Neural cell (in vitro differentiated cells): ENCODE data around the gene CXCL14. TPM values are rescaled to one million over a fixed set of nuclear protein-coding genes. Genes with fewer than 3 reads are reported as not detected.

Experiments used
- H2AFZ ChIP-seq: fragments of 200-600, 300-800 bp; sonication (generic), shearing (Covaris generic); 2 replicates; pipeline ENCODE4 v1.6.0; 2014; ENCODE audit warnings: low read depth, mild to moderate bottlenecking, antibody characterized with exemption, low read length, moderate library complexity
- H3F3A ChIP-seq: fragments of 200-600 bp; shearing (Covaris generic); 2 replicates; pipeline ENCODE4 v1.6.1; 2016; ENCODE audit warnings: mild to moderate bottlenecking, moderate library complexity, mixed read lengths, antibody characterized with exemption, low read length; ENCODE audit not compliant: insufficient read depth, poor library complexity, severe bottlenecking
- H3K27ac ChIP-seq: fragments of 200-600, 300-800 bp; sonication (generic), shearing (Covaris generic); 2 replicates; pipeline ENCODE4 v1.5.1; 2014; ENCODE audit warnings: mild to moderate bottlenecking, low read length, moderate library complexity
- H3K27me3 ChIP-seq: fragments of 300-800, 200-600 bp; sonication (generic), shearing (Covaris generic); 2 replicates; pipeline ENCODE4 v1.6.0; 2014; ENCODE audit warnings: mild to moderate bottlenecking, low read depth, low read length, moderate library complexity; ENCODE audit not compliant: insufficient read depth
- H3K36me3 ChIP-seq: fragments of 300-800, 200-600 bp; sonication (generic), shearing (Covaris generic); 2 replicates; pipeline ENCODE4 v1.5.1; 2014; ENCODE audit warnings: mild to moderate bottlenecking, antibody characterized with exemption, low read length, moderate library complexity; ENCODE audit not compliant: insufficient read depth
- H3K4me2 ChIP-seq: fragments of 300-800, 200-600 bp; sonication (generic), shearing (Covaris generic); 2 replicates; pipeline ENCODE4 v1.6.0; 2014; ENCODE audit warnings: mild to moderate bottlenecking, low read length
- H3K4me3 ChIP-seq: fragments of 300-800, 200-600 bp; sonication (generic), shearing (Covaris generic); 2 replicates; pipeline ENCODE4 v1.5.1; 2014; ENCODE audit warnings: mild to moderate bottlenecking, low read length, moderate library complexity
- H3K79me2 ChIP-seq: fragments of 200-600 bp; shearing (Covaris generic); replicated peaks from 2 replicates; pipeline ENCODE4 v1.6.0; 2014; ENCODE audit warnings: mild to moderate bottlenecking, low read length, moderate library complexity; ENCODE audit not compliant: insufficient read depth
- H3K9ac ChIP-seq: fragments of 300-800, 200-600 bp; sonication (generic), shearing (Covaris generic); 2 replicates; pipeline ENCODE4 v1.6.1; 2016; ENCODE audit warnings: mild to moderate bottlenecking, low read length, mixed read lengths
- H3K9me2 ChIP-seq: fragments of 200-600 bp; shearing (Covaris generic); 2 replicates; pipeline ENCODE4 v1.6.1; 2016; ENCODE audit warnings: mild to moderate bottlenecking, low read length, mixed read lengths; ENCODE audit not compliant: insufficient read depth
- H3K9me3 ChIP-seq: fragments of 200-600, 300-800 bp; sonication (generic), shearing (Covaris generic); 2 replicates; pipeline ENCODE4 v1.6.1; 2016; ENCODE audit warnings: mild to moderate bottlenecking, mixed run types, low read length, moderate library complexity, mixed read lengths
- H4K20me1 ChIP-seq: fragments of 200-600 bp; shearing (Covaris generic); 2 replicates; pipeline ENCODE4 v1.6.1; 2016; ENCODE audit warnings: mild to moderate bottlenecking, mixed run types; ENCODE audit not compliant: insufficient read depth
- CTCF ChIP-seq: fragments of 450-650 bp; IDR thresholded peaks from 2 replicates; pipeline ENCODE4 v1.5.1; 2014; ENCODE audit warnings: antibody characterized with exemption, mild to moderate bottlenecking, moderate library complexity; ENCODE audit not compliant: poor library complexity, severe bottlenecking
- EP300 ChIP-seq: fragments of 450-650 bp; conservative IDR thresholded peaks from 2 replicates; pipeline ENCODE4 v1.6.1; 2014; ENCODE audit warnings: antibody characterized with exemption, mild to moderate bottlenecking, moderate library complexity; ENCODE audit not compliant: poor library complexity, severe bottlenecking
- EZH2 ChIP-seq: fragments of 200-600, 300-800 bp; shearing (Covaris generic), sonication (generic); IDR thresholded peaks from 2 replicates; pipeline ENCODE4 v1.6.1; 2014; ENCODE audit warnings: antibody characterized with exemption, low read length, borderline replicate concordance, mild to moderate bottlenecking; ENCODE audit not compliant: insufficient read depth, poor library complexity, severe bottlenecking
- MXI1 ChIP-seq: fragments of 450-650 bp; conservative IDR thresholded peaks from 2 replicates; pipeline ENCODE4 v1.6.1; 2014; ENCODE audit warnings: antibody characterized with exemption, mild to moderate bottlenecking; ENCODE audit not compliant: poor library complexity, severe bottlenecking
- POLR2AphosphoS5 ChIP-seq: IDR thresholded peaks from 2 replicates; pipeline ENCODE4 v1.6.1; 2012
- RAD21 ChIP-seq: fragments of 450-650 bp; conservative IDR thresholded peaks from 2 replicates; pipeline ENCODE4 v1.6.1; 2014; ENCODE audit warnings: antibody characterized with exemption, mild to moderate bottlenecking, moderate library complexity
- REST ChIP-seq: IDR thresholded peaks from 2 replicates; pipeline ENCODE4 v1.6.1; 2012; ENCODE audit warnings: borderline replicate concordance
- SMC3 ChIP-seq: fragments of 450-650 bp; conservative IDR thresholded peaks from 2 replicates; pipeline ENCODE4 v1.6.1; 2014; ENCODE audit warnings: antibody characterized with exemption, mild to moderate bottlenecking, moderate library complexity; ENCODE audit not compliant: poor library complexity
- TAF1 ChIP-seq: IDR thresholded peaks from 2 replicates; pipeline ENCODE4 v1.6.1; 2012; ENCODE audit warnings: low read depth
- polyA plus RNA-seq: library from polyadenylated mRNA; depleted of rRNA; stranded (reverse); fragments of >200 nt; gene quantifications from 2 replicates; pipeline ENCODE4 v1.2.3, GENCODE V29; 2014

Gene CXCL14
- polyA plus RNA-seq, 1 donor from 2014 or later: not detected

DNA sequence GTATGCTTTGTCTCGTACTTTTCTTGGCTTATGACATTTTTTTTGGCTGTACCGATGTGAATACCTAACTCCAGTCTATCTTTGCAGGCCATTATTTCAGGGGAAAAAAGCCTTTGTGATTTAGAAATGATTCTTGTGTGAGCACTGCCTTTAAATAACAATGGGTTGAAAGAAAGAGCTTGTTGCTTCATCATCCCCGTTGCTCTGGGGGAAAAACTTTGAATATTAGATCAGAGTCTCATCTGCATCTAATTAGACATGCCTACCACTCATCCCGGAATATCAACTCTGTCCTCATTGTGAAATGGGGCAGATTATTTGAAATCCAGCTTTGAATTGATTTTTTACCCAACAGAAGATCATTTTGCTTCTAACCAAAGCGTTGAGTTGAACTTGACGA, 13.5 kb downstream of the CXCL14 start:
- Histone ChIP-seq H3K4me3 (no peak overlapping the region), H3K4me2 (no peak overlapping the region), H3K79me2 (no peaks in the 10 kb centered on the region), H3F3A (no peaks in the 10 kb centered on the region), H4K20me1 (no peaks in the 10 kb centered on the region), H3K9ac (no peak overlapping the region), H3K27me3 (no peaks in the 10 kb centered on the region), H2AFZ (no peak overlapping the region), H3K36me3 (no peaks in the 10 kb centered on the region), H3K27ac (no peak overlapping the region), H3K9me2 (no peaks in the 10 kb centered on the region), H3K9me3 (no peaks in the 10 kb centered on the region)
- TF ChIP-seq EP300 (no peak), EZH2 (no peak), SMC3 (no peak), POLR2AphosphoS5 (no peak), MXI1 (no peak), CTCF (no peak), RAD21 (no peak), TAF1 (no peak), REST (no peak)

DNA sequence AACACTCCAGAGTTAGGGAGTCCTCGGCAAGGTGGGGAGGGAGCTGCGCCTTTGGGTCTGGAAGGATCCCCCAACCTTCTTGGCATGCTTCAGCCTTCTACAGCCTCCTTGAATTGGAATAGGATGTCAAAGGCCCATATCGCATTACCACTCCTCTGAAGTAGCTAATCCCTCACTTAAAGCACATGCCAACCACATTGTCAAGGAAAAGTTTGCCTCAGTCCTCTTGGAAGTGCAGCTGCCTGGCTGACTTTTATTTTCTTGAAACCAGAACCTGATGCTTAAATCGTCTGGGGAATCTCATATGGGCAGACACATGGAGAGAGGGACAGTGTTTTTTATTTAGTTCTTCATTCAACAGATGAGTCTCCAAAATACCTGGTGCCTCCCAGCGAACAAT, 14.5 kb downstream of the CXCL14 start:
- Histone ChIP-seq H3K36me3 (no peaks in the 10 kb centered on the region), H3K9ac (no peak overlapping the region), H3K27ac (no peak overlapping the region), H3F3A (no peaks in the 10 kb centered on the region), H3K4me2 (no peak overlapping the region), H3K4me3 (no peak overlapping the region), H4K20me1 (no peaks in the 10 kb centered on the region), H3K27me3 (no peaks in the 10 kb centered on the region), H3K9me2 (no peaks in the 10 kb centered on the region), H3K79me2 (no peaks in the 10 kb centered on the region), H3K9me3 (no peaks in the 10 kb centered on the region), H2AFZ (no peak overlapping the region)
- no peak for TF ChIP-seq CTCF
- TF ChIP-seq POLR2AphosphoS5: no peak
- no peak for TF ChIP-seq EP300
- no peak for TF ChIP-seq SMC3
- TF ChIP-seq EZH2: no peak
- no peak for TF ChIP-seq TAF1
